Sigmoid colon (tissue), 7 donors: ENCODE results near the gene ISYNA1. TPM values are rescaled to one million over a fixed set of nuclear protein-coding genes. Genes with fewer than 3 reads are reported as not detected.

ENCODE experiments used
- DNase-seq: peaks from one replicate; pipeline ENCODE4 v3.0.0-alpha.2; 2019
- H3K27ac ChIP-seq, 4 donors: fragments of 200-600 bp; sonication (generic); one replicate each; pipeline ENCODE4 v1.5.1; 2016 to 2019; ENCODE audit warnings: mild to moderate bottlenecking in 1 of 4
- H3K27me3 ChIP-seq, 3 donors: fragments of 200-600 bp; sonication (generic); one replicate each; pipeline ENCODE4 v1.5.1; 2019; ENCODE audit warnings: mild to moderate bottlenecking in 1 of 3
- H3K36me3 ChIP-seq, 4 donors: fragments of 200-600 bp; sonication (generic); one replicate each; pipeline ENCODE4 v1.5.1; 2016 to 2019
- H3K4me1 ChIP-seq, 4 donors: fragments of 200-600 bp; sonication (generic); one replicate each; pipeline ENCODE4 v1.5.1; 2017 to 2019
- H3K4me3 ChIP-seq, 4 donors: fragments of 200-600 bp; sonication (generic); one replicate each; pipeline ENCODE4 v1.5.1; 2017 to 2019; ENCODE audit warnings: mild to moderate bottlenecking in 2 of 4, moderate library complexity in 1 of 4
- H3K9me3 ChIP-seq, 4 donors: fragments of 200-600 bp in 3 of 4; sonication (generic) in 3 of 4; one replicate each; pipeline versions ENCODE4 v1.5.1 to v1.6.1; 2013 to 2019
- EP300 ChIP-seq, 4 donors: sonication (generic); formaldehyde crosslinking; IDR thresholded peaks; one replicate each; pipeline ENCODE4 v1.6.1; 2017; ENCODE audit warnings: antibody characterized with exemption in 4 of 4
- POLR2A ChIP-seq, 2 donors: fragments of 450-650 bp; IDR thresholded peaks; one replicate each; pipeline ENCODE4 v1.6.1; 2016; ENCODE audit warnings: antibody characterized with exemption in 2 of 2, mild to moderate bottlenecking in 2 of 2, moderate library complexity in 2 of 2
- POLR2AphosphoS5 ChIP-seq, 4 donors: sonication (generic); formaldehyde crosslinking; IDR thresholded peaks; one replicate each; pipeline ENCODE4 v1.6.1; 2017; ENCODE audit warnings: antibody characterized with exemption in 4 of 4
- WGBS, 2 donors: extraction: QIAGEN DNeasy Blood & Tissue Kit; methylation state at CpG; one replicate each; pipeline ENCODE4 v1.1.7; 2013; 5-methylcytosine and 5-hydroxymethylcytosine counted together
- intact Hi-C: fragments of 100-400 bp; cut with DNase I; formaldehyde crosslinking; loops from one replicate; pipeline ENCODE4 v1.15.1; 2023
- polyA plus RNA-seq, 3 donors: library from polyadenylated mRNA; stranded (reverse); fragments of 200-250 nt; gene quantifications; one replicate each; pipeline ENCODE4 v1.2.3, GENCODE V29; 2013
- small RNA-seq, 3 donors: library from RNA; depleted of rRNA; stranded (forward); fragments of <200 nt; gene quantifications; one replicate each; pipeline ENCODE3, GENCODE V24; 2016
- total RNA-seq, 4 donors: library from RNA; depleted of rRNA; stranded (reverse); fragments of >200 nt; gene quantifications; one replicate each; pipeline ENCODE4 v1.1.0, GENCODE V29; 2016
- TF ChIP-seq, protein P1 (sequence below), 4 experiments: fragments of 450-650 bp in 3 of 4; fragments of 200-600 bp in 1 of 4; IDR thresholded peaks; one replicate each; pipeline ENCODE4 v1.5.1; 2016 to 2019; ENCODE audit warnings: antibody characterized with exemption in 4 of 4, mild to moderate bottlenecking in 3 of 4, moderate library complexity in 2 of 4
- donor health status: healthy with polysubstance abuse.
- donor health status: Bipolar disorder and iron deficiency.
- donor health status: healthy.

The ISYNA1 gene
- total and polyA plus RNA-seq, 7 donors = 3.7 to 18.7 (median 10.2) TPM

DNA sequence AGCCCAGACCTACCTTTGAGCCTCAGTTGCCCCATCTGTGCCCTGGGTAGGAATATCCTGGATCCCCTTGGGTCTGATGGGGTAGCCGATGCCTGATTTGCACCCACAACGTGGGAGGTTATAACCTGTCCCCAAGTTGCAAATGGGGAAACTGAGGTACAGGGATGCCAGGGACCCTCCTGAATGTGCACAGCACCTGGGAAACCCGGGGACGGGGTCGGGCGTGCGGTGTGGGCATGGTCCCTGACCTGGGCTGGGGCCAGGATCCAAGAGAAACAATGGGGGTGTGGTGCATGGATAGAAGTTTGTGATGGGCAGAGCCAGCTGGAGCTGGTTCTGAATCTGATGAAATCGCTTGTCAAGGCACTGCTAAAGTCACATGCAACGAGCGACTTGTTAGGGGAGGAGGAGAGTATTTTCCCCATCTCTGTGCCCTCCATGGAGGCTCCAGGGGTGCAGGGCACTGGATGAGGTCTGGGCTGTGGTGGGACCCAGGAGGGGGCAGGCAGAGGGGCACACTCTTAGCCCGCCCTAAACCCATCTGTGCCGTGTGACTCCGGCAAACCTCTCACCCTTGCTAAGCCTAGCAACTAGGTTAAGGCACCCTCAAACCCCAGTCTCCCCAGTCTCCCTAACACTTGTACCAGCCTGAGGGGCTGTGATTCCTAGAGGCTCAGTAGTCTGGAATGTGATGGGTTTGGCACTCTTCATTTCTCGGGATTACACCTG is 51.2 kb downstream of the ISYNA1 start:
- TF ChIP-seq POLR2AphosphoS5 (IDR thresholded peaks at IDR 0.05) (no peak), POLR2A (IDR thresholded peaks at IDR 0.05) (no peak), EP300 (IDR thresholded peaks at IDR 0.05) (no peak)
- TF ChIP-seq, protein P1, sequence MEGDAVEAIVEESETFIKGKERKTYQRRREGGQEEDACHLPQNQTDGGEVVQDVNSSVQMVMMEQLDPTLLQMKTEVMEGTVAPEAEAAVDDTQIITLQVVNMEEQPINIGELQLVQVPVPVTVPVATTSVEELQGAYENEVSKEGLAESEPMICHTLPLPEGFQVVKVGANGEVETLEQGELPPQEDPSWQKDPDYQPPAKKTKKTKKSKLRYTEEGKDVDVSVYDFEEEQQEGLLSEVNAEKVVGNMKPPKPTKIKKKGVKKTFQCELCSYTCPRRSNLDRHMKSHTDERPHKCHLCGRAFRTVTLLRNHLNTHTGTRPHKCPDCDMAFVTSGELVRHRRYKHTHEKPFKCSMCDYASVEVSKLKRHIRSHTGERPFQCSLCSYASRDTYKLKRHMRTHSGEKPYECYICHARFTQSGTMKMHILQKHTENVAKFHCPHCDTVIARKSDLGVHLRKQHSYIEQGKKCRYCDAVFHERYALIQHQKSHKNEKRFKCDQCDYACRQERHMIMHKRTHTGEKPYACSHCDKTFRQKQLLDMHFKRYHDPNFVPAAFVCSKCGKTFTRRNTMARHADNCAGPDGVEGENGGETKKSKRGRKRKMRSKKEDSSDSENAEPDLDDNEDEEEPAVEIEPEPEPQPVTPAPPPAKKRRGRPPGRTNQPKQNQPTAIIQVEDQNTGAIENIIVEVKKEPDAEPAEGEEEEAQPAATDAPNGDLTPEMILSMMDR (IDR thresholded peaks at IDR 0.05) = no peak
- WGBS, 2 donors = 20 to 66% methylated on average over 14 of the region's 14 CpGs
- Histone ChIP-seq H3K27me3 (peaks cover 0 to 44% (median 6%) of the 10 kb centered on the region in 3 donors), H3K27ac (peak overlapping the region in 2 of 4 donors; percentile 39 to 40), H3K9me3 (peaks cover 0 to 5% (median 0%) of the 10 kb centered on the region in 4 donors), H3K4me3 (peak overlapping the region in 3 of 4 donors; percentile 5 to 21 (median 14)), H3K36me3 (no peaks in the 10 kb centered on the region), H3K4me1 (peaks cover 0 to 20% (median 13%) of the 10 kb centered on the region in 4 donors)
- no peak for DNase-seq
- intact Hi-C loops = no loop called here

DNA sequence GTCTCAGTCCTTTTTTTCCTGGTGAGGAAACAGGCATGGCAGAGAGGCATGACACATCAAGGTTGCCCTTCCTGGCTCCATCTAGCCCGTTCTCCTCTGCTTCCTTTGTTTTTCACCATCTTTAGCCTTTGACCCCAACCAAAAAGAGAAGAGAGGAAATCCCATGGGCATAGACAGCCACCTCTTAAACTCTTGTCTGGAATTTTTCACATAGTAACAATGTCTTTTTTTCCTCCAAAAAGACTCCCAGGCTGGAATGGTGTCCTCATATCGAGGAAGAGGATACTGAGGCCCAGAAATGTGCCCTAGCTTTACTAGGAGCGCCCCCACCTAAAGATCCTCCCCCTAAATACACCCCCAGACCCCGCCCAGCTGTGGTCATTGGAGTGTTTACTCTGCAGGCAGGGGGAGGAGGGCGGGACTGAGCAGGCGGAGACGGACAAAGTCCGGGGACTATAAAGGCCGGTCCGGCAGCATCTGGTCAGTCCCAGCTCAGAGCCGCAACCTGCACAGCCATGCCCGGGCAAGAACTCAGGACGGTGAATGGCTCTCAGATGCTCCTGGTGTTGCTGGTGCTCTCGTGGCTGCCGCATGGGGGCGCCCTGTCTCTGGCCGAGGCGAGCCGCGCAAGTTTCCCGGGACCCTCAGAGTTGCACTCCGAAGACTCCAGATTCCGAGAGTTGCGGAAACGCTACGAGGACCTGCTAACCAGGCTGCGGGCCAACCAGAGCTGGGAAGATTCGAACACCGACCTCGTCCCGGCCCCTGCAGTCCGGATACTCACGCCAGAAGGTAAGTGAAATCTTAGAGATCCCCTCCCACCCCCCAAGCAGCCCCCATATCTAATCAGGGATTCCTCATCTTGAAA is 52.0 kb downstream of the ISYNA1 start, which contains the start of gene GDF15:
Gene GDF15 (plus strand): TSS at position 484 of the 868 bp plus-strand sequence. CDS start 32 bp downstream, at position 516.
- peaks cover 0 to 44% (median 6%) of the 10 kb centered on the region in 3 donors for H3K27me3 ChIP-seq
- H3K36me3 ChIP-seq = no peaks in the 10 kb centered on the region
- TF ChIP-seq, protein P1 (IDR thresholded peaks at IDR 0.05) = peak in 2 of 4 experiments; percentile 35 to 55
- TF ChIP-seq POLR2A (IDR thresholded peaks at IDR 0.05) = peak in 1 of 2 donors; percentile 77
- TF ChIP-seq POLR2AphosphoS5 (IDR thresholded peaks at IDR 0.05) = peak in 3 of 4 donors; percentile 53 to 82 (median 67)
- TF ChIP-seq EP300 (IDR thresholded peaks at IDR 0.05) = no peak
- H3K9me3 ChIP-seq = peaks cover 0 to 5% (median 0%) of the 10 kb centered on the region in 4 donors
- H3K27ac ChIP-seq = peak within 1 kb of the TSS in 2 of 4 donors; percentile 39 to 40
- H3K4me1 ChIP-seq = peaks cover 0 to 20% (median 13%) of the 10 kb centered on the region in 4 donors
- WGBS, 2 donors = 8 to 39% methylated on average over 33 of the region's 33 CpGs
- DNase-seq = peak; percentile 86
- intact Hi-C loops = no loop called here
- H3K4me3 ChIP-seq = peak within 1 kb of the TSS in 3 of 4 donors; percentile 5 to 21 (median 14)

DNA sequence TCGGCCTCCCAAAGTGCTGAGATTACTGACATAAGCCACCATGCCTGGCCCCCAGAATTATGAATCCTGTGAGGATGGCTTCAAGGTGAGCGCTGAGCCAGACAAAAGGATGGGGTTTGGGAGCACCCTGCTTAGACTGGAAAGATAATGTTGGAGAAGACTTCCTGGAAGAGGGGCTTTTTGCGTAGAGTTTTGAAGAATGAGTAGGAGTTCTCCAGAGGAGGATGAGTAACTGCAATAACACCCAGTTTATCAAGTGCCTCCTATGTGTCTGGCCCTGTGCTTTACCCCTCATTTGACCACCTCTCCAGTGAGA is 52.6 kb downstream of the ISYNA1 start:
- no peak overlapping the region for H3K27ac ChIP-seq
- peaks cover 0 to 26% (median 16%) of the 10 kb centered on the region in 4 donors for H3K4me1 ChIP-seq
- no peak for DNase-seq
- TF ChIP-seq POLR2AphosphoS5 (IDR thresholded peaks at IDR 0.05) = no peak
- TF ChIP-seq POLR2A (IDR thresholded peaks at IDR 0.05) = no peak
- no peak for TF ChIP-seq EP300 (IDR thresholded peaks at IDR 0.05)
- TF ChIP-seq, protein P1 (IDR thresholded peaks at IDR 0.05) = no peak
- intact Hi-C loops = no loop called here
- H3K9me3 ChIP-seq = peaks cover 0 to under 1% (median 0%) of the 10 kb centered on the region in 4 donors
- H3K4me3 ChIP-seq = no peak overlapping the region
- 94% methylated on average over 3 of the region's 3 CpGs for WGBS, 2 donors
- no peaks in the 10 kb centered on the region for H3K36me3 ChIP-seq
- peaks cover 0 to 44% (median 6%) of the 10 kb centered on the region in 3 donors for H3K27me3 ChIP-seq

DNA sequence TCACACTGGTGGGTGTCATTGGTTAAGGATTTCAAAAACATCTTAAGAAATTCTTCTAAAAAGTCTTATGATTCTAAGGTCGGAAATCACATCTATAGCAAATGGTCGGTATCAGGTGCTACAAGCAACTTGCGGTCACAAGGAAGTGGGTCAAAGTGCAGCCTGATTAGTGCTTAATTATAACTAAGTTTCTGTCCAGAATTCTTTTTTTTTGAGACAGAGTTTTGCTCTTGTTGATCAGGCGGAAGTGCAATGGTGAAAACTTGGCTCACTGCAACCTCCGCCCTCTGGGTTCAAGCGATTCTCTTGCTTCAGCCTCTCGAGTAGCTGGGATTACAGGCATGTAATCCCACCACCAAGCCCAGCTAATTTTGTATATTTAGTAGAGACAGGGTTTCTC is 53.2 kb downstream of the ISYNA1 start:
- peaks cover 0 to 44% (median 6%) of the 10 kb centered on the region in 3 donors for H3K27me3 ChIP-seq
- H3K27ac ChIP-seq = no peak overlapping the region

More for the DNA sequence above, 53.2 kb downstream of the ISYNA1 start:
- Histone ChIP-seq H3K36me3 (no peaks in the 10 kb centered on the region), H3K4me1 (peaks cover 0 to 32% (median 19%) of the 10 kb centered on the region in 4 donors), H3K4me3 (no peak overlapping the region), H3K9me3 (no peaks in the 10 kb centered on the region)
- intact Hi-C loops = no loop called here
- DNase-seq = no peak
- 77 to 87% methylated on average over 7 of the region's 7 CpGs for WGBS, 2 donors
- no peak for TF ChIP-seq POLR2AphosphoS5 (IDR thresholded peaks at IDR 0.05)

Small RNA genes lying within 50 kb of the gene (small RNA-seq; reads per million reads assigned to genes)
- gene MIR3189 = 0 reads per million in 3 donors

Other genes starting within 250 kb of the ISYNA1 start
- gene MPV17L2, start 244.9 kb downstream of the ISYNA1 start, total RNA-seq = 10 to 100 TPM; 15.8 to 37.3 (median 26.2) TPM
- gene MPV17L2, start 244.9 kb downstream of the ISYNA1 start, polyA plus RNA-seq = 10 to 100 TPM in 2 of 3 donors, 1 to 10 TPM in 1; 9.0 to 26.4 (median 12.0) TPM
- 1 to 10 TPM in 3 of 4 donors, under 1 TPM in 1; 0.66 to 2.9 (median 2.2) TPM for gene RAB3A, start 234.1 kb downstream of the ISYNA1 start, total RNA-seq
- gene RAB3A, start 234.1 kb downstream of the ISYNA1 start, polyA plus RNA-seq = 1 to 10 TPM; 2.1 to 4.8 (median 4.2) TPM
- gene PDE4C, start 211.7 kb downstream of the ISYNA1 start, total RNA-seq = 1 to 10 TPM; 1.8 to 8.6 (median 4.5) TPM
- gene PDE4C, start 211.7 kb downstream of the ISYNA1 start, polyA plus RNA-seq = 1 to 10 TPM in 1 of 3 donors, not detected in 2; 4.0 TPM
- gene IQCN, start 163.7 kb downstream of the ISYNA1 start, total RNA-seq = 1 to 10 TPM; 1.4 to 5.8 (median 2.9) TPM
- gene IQCN, start 163.7 kb downstream of the ISYNA1 start, polyA plus RNA-seq = 1 to 10 TPM; 1.2 to 4.4 (median 3.4) TPM
- 100 to 1,000 TPM; 163 to 369 (median 230) TPM for gene JUND, start 156.5 kb downstream of the ISYNA1 start, total RNA-seq
- gene JUND, start 156.5 kb downstream of the ISYNA1 start, polyA plus RNA-seq = 100 to 1,000 TPM; 179 to 221 (median 180) TPM
- gene LSM4, start 115.1 kb downstream of the ISYNA1 start, total RNA-seq = 100 to 1,000 TPM in 3 of 4 donors, 10 to 100 TPM in 1; 89.1 to 144 (median 119) TPM
- gene LSM4, start 115.1 kb downstream of the ISYNA1 start, polyA plus RNA-seq = 100 to 1,000 TPM; 214 to 285 (median 256) TPM
- 10 to 100 TPM; 15.0 to 26.0 (median 16.6) TPM for gene PGPEP1, start 97.5 kb downstream of the ISYNA1 start, total RNA-seq
- gene PGPEP1, start 97.5 kb downstream of the ISYNA1 start, polyA plus RNA-seq = 10 to 100 TPM; 14.4 to 36.9 (median 31.7) TPM
- 1 to 10 TPM; 1.1 to 7.9 (median 3.9) TPM for gene GDF15, start 52.0 kb downstream of the ISYNA1 start, total RNA-seq
- gene GDF15, start 52.0 kb downstream of the ISYNA1 start, polyA plus RNA-seq = 10 to 100 TPM in 2 of 3 donors, 1 to 10 TPM in 1; 7.2 to 79.7 (median 24.5) TPM
- gene LRRC25, start 40.5 kb downstream of the ISYNA1 start, total RNA-seq = 10 to 100 TPM in 1 of 4 donors, 1 to 10 TPM in 3; 2.2 to 13.3 (median 9.0) TPM
- 10 to 100 TPM in 1 of 3 donors, 1 to 10 TPM in 2; 4.2 to 10.9 (median 6.0) TPM for gene LRRC25, start 40.5 kb downstream of the ISYNA1 start, polyA plus RNA-seq
- 10 to 100 TPM; 52.4 to 71.4 (median 58.0) TPM for gene SSBP4, start 18.7 kb downstream of the ISYNA1 start, total RNA-seq
- gene SSBP4, start 18.7 kb downstream of the ISYNA1 start, polyA plus RNA-seq = 10 to 100 TPM; 13.9 to 51.4 (median 32.4) TPM
- 10 to 100 TPM in 3 of 4 donors, 1 to 10 TPM in 1; 7.1 to 20.2 (median 11.9) TPM for gene ELL, start 83.9 kb upstream of the ISYNA1 start, total RNA-seq
- 10 to 100 TPM in 1 of 3 donors, 1 to 10 TPM in 2; 6.2 to 14.6 (median 8.4) TPM for gene ELL, start 83.9 kb upstream of the ISYNA1 start, polyA plus RNA-seq
- gene FKBP8, start 105.4 kb upstream of the ISYNA1 start, total RNA-seq = 100 to 1,000 TPM; 366 to 456 (median 403) TPM
- gene FKBP8, start 105.4 kb upstream of the ISYNA1 start, polyA plus RNA-seq = 100 to 1,000 TPM; 200 to 234 (median 232) TPM
- gene KXD1, start 119.7 kb upstream of the ISYNA1 start, total RNA-seq = 100 to 1,000 TPM; 107 to 122 (median 120) TPM
- gene KXD1, start 119.7 kb upstream of the ISYNA1 start, polyA plus RNA-seq = 100 to 1,000 TPM in 1 of 3 donors, 10 to 100 TPM in 2; 84.9 to 118 (median 93.2) TPM
- 1,000 to 10,000 TPM in 1 of 4 donors, 100 to 1,000 TPM in 3; 450 to 1,088 (median 720) TPM for gene UBA52, start 133.7 kb upstream of the ISYNA1 start, total RNA-seq
- 1,000 to 10,000 TPM; 1,029 to 1,720 (median 1,156) TPM for gene UBA52, start 133.7 kb upstream of the ISYNA1 start, polyA plus RNA-seq
- gene REX1BD, start 150.7 kb upstream of the ISYNA1 start, total RNA-seq = 100 to 1,000 TPM in 1 of 4 donors, 10 to 100 TPM in 3; 70.3 to 101 (median 85.6) TPM
- 10 to 100 TPM; 40.5 to 79.1 (median 63.1) TPM for gene REX1BD, start 150.7 kb upstream of the ISYNA1 start, polyA plus RNA-seq
- 10 to 100 TPM in 2 of 4 donors, 1 to 10 TPM in 1, under 1 TPM in 1; 0.82 to 28.8 (median 17.0) TPM for gene CRLF1, start 168.7 kb upstream of the ISYNA1 start, total RNA-seq
- 1 to 10 TPM in 1 of 3 donors, under 1 TPM in 1, not detected in 1; 0.60 to 6.8 TPM for gene CRLF1, start 168.7 kb upstream of the ISYNA1 start, polyA plus RNA-seq
- 1 to 10 TPM in 3 of 4 donors, under 1 TPM in 1; 0.82 to 6.4 (median 4.1) TPM for gene TMEM59L, start 174.7 kb upstream of the ISYNA1 start, total RNA-seq
- 1 to 10 TPM in 1 of 3 donors, not detected in 2; 5.0 TPM for gene TMEM59L, start 174.7 kb upstream of the ISYNA1 start, polyA plus RNA-seq
- gene KLHL26, start 198.9 kb upstream of the ISYNA1 start, total RNA-seq = 1 to 10 TPM; 3.8 to 8.3 (median 5.9) TPM
- 1 to 10 TPM; 1.6 to 4.8 (median 1.8) TPM for gene KLHL26, start 198.9 kb upstream of the ISYNA1 start, polyA plus RNA-seq
- 1 to 10 TPM; 2.5 to 7.2 (median 4.6) TPM for gene CRTC1, start 245.5 kb upstream of the ISYNA1 start, total RNA-seq
- gene CRTC1, start 245.5 kb upstream of the ISYNA1 start, polyA plus RNA-seq = 1 to 10 TPM; 2.8 to 8.9 (median 3.6) TPM